WTC11 (cell line): Measurements from ENCODE around the gene PKHD1.

Source experiments
- ATF2 ChIP-seq: sonication (generic); formaldehyde crosslinking; IDR thresholded peaks from 2 replicates; pipeline ENCODE4 v1.8.1; 2022; ENCODE audit warnings: low read depth, missing genetic modification reagents, borderline replicate concordance
- ATF3 ChIP-seq: sonication (generic); formaldehyde crosslinking; conservative IDR thresholded peaks from 2 replicates; pipeline ENCODE4 v1.8.1; 2022; ENCODE audit warnings: mild to moderate bottlenecking, missing genetic modification reagents
- CTCF ChIP-seq: fragments of 200-600 bp; IDR thresholded peaks from 2 replicates; pipeline ENCODE4 v1.8.0; 2022; ENCODE audit warnings: antibody characterized with exemption
- HMGXB4 ChIP-seq: sonication (generic); formaldehyde crosslinking; IDR thresholded peaks from 2 replicates; pipeline ENCODE4 v1.8.1; 2023; ENCODE audit warnings: mild to moderate bottlenecking, moderate library complexity, missing genetic modification reagents
- USF2 ChIP-seq: sonication (generic); formaldehyde crosslinking; IDR thresholded peaks from 2 replicates; pipeline ENCODE4 v1.8.1; 2023; ENCODE audit warnings: mild to moderate bottlenecking, missing genetic modification reagents, moderate library complexity
- ZBTB21 ChIP-seq: sonication (generic); formaldehyde crosslinking; IDR thresholded peaks from 2 replicates; pipeline ENCODE4 v1.8.1; 2023; ENCODE audit warnings: mild to moderate bottlenecking, missing genetic modification reagents, borderline replicate concordance

GRCh38 chr6:51962354-51962753 is 125.1 kb downstream of the PKHD1 start:
- TF ChIP-seq USF2 (CRISPR knock-in tag) (no peak), ZBTB21 (CRISPR knock-in tag) (no peak), ATF3 (CRISPR knock-in tag) (no peak), CTCF (no peak), ATF2 (no peak), HMGXB4 (no peak)
